GM10266 (cell line): ENCODE measurements around the gene SPHK2.

Experiments used
- DNase-seq: peaks from one replicate; pipeline ENCODE4 v3.0.0; 2012; ENCODE audit errors: extremely low spot score
- TF ChIP-seq, protein P1 (sequence below): IDR thresholded peaks from 2 replicates; pipeline ENCODE4 v1.5.1; 2012; ENCODE audit warnings: mild to moderate bottlenecking, low read depth; ENCODE audit not compliant: control insufficient read depth, insufficient read depth; ENCODE audit errors: missing control alignments

The SPHK2 gene

GRCh38 chr19:48606463-48607358 is 12.6 kb upstream of the SPHK2 start, which contains the start of gene SPACA4:
Gene SPACA4, plus strand, starts transcription at chr19:48606742. Its CDS starts 237 bp downstream, at chr19:48606979.
- TF ChIP-seq, protein P1, sequence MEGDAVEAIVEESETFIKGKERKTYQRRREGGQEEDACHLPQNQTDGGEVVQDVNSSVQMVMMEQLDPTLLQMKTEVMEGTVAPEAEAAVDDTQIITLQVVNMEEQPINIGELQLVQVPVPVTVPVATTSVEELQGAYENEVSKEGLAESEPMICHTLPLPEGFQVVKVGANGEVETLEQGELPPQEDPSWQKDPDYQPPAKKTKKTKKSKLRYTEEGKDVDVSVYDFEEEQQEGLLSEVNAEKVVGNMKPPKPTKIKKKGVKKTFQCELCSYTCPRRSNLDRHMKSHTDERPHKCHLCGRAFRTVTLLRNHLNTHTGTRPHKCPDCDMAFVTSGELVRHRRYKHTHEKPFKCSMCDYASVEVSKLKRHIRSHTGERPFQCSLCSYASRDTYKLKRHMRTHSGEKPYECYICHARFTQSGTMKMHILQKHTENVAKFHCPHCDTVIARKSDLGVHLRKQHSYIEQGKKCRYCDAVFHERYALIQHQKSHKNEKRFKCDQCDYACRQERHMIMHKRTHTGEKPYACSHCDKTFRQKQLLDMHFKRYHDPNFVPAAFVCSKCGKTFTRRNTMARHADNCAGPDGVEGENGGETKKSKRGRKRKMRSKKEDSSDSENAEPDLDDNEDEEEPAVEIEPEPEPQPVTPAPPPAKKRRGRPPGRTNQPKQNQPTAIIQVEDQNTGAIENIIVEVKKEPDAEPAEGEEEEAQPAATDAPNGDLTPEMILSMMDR = no peak
- DNase-seq = no peak

DNA sequence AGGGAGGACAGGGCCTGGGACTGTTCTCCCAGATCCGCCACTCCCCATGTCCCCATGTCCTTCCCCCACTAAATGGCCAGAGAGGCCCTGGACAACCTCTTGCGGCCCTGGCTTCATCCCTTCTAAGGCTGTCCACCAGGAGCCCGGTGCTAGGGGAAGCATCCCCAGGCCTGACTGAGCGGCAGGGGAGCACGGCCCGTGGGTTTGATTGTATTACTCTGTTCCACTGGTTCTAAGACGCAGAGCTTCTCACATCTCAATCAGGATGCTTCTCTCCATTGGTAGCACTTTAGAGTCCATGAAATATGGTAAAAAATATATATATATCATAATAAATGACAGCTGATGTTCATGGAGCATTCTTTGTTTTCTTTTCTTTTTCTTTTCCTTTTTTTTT is 11.9 kb upstream of the SPHK2 start:
- DNase-seq = no peak
- TF ChIP-seq, protein P1 = no peak

GRCh38 chr19:48608798-48609263 is 10.5 kb upstream of the SPHK2 start:
- TF ChIP-seq, protein P1 = peak; percentile 73
- peak; percentile 84 for DNase-seq

- DNase-seq = no peak
- TF ChIP-seq, protein P1 = no peak
These were observed 9.7 kb upstream of the SPHK2 start for GRCh38 chr19:48609571-48610108.

DNA sequence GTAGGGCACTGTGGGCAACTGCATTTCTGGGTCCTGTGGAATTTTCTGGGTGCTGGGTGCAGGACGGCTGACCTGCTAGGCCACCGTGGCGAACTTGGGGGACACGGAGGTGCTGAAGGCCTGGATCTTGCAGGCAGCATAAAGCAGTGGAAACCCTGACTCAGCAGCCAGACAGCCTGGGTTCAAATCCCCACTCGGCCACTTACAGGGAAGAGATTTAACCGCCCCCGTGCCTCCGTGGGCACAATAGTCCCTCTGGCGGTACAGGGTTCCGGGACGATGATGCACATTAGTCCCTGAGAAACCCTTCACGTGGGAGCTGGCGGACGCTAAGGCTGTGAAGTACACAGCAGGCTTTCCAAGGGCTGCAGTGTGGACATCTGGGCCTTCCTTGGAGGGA is 7.4 kb upstream of the SPHK2 start:
- no peak for DNase-seq
- TF ChIP-seq, protein P1 = no peak

- TF ChIP-seq, protein P1 = no peak
- no peak for DNase-seq
These were observed 6.1 kb upstream of the SPHK2 start for GRCh38 chr19:48613024-48613851.
